ENCODE results near the gene SIDT2.

DNA sequence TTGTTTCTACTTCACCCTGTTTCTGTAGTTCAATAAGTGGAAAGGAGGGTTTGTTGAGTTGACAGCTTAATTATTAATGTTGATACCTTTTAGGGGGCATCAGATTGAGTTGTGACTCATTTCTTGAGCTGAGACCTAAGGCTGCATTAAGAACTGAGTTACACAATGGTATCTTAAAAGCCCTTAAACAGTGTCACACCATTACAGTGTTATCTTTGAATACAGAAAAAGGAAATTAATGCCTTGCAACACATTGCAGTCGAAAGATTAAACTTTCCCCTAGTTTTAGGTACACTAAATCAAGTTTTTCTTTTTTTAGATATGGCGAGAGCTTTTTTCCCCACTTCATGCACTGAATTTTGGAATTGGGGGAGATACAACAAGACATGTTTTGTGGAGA, 17.7 kb upstream of the SIDT2 start:
- no peak for TF ChIP-seq POLR2A (IDR thresholded peaks at IDR 0.05; ENCODE audit: low read depth, low read length)
- TF ChIP-seq, protein P1, sequence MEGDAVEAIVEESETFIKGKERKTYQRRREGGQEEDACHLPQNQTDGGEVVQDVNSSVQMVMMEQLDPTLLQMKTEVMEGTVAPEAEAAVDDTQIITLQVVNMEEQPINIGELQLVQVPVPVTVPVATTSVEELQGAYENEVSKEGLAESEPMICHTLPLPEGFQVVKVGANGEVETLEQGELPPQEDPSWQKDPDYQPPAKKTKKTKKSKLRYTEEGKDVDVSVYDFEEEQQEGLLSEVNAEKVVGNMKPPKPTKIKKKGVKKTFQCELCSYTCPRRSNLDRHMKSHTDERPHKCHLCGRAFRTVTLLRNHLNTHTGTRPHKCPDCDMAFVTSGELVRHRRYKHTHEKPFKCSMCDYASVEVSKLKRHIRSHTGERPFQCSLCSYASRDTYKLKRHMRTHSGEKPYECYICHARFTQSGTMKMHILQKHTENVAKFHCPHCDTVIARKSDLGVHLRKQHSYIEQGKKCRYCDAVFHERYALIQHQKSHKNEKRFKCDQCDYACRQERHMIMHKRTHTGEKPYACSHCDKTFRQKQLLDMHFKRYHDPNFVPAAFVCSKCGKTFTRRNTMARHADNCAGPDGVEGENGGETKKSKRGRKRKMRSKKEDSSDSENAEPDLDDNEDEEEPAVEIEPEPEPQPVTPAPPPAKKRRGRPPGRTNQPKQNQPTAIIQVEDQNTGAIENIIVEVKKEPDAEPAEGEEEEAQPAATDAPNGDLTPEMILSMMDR (conservative IDR thresholded peaks at IDR 0.05; ENCODE audit: low read depth, low read length) = no peak
- no peak for TF ChIP-seq SMC3 (IDR thresholded peaks at IDR 0.05; ENCODE audit: low read depth, low read length)
- no peak for TF ChIP-seq MAZ (IDR thresholded peaks at IDR 0.05; ENCODE audit: borderline replicate concordance, low read depth, low read length)
- TF ChIP-seq NFE2L2 (IDR thresholded peaks at IDR 0.05; ENCODE audit: low read depth, low read length) = no peak
- TF ChIP-seq MXI1 (IDR thresholded peaks at IDR 0.05; ENCODE audit: borderline replicate concordance, low read depth, low read length) = no peak
- no peak for TF ChIP-seq RCOR1 (IDR thresholded peaks at IDR 0.05; ENCODE audit: insufficient replicate concordance, low read length)
- TF ChIP-seq, protein P2, sequence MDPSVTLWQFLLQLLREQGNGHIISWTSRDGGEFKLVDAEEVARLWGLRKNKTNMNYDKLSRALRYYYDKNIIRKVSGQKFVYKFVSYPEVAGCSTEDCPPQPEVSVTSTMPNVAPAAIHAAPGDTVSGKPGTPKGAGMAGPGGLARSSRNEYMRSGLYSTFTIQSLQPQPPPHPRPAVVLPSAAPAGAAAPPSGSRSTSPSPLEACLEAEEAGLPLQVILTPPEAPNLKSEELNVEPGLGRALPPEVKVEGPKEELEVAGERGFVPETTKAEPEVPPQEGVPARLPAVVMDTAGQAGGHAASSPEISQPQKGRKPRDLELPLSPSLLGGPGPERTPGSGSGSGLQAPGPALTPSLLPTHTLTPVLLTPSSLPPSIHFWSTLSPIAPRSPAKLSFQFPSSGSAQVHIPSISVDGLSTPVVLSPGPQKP (IDR thresholded peaks at IDR 0.05; ENCODE audit: borderline replicate concordance, low read depth, low read length) = no peak
- TF ChIP-seq RFX5 (IDR thresholded peaks at IDR 0.05; ENCODE audit: low read depth, low read length) = no peak
- no peak for TF ChIP-seq RAD21 (IDR thresholded peaks at IDR 0.05; ENCODE audit: low read length)
- no peak for TF ChIP-seq FOS (IDR thresholded peaks at IDR 0.05; ENCODE audit: low read depth, low read length)
- no peak for TF ChIP-seq CHD1 (IDR thresholded peaks at IDR 0.05; ENCODE audit: low read depth, low read length)
- TF ChIP-seq BHLHE40 (IDR thresholded peaks at IDR 0.05; ENCODE audit: low read depth, low read length) = no peak
- TF ChIP-seq, protein P3, sequence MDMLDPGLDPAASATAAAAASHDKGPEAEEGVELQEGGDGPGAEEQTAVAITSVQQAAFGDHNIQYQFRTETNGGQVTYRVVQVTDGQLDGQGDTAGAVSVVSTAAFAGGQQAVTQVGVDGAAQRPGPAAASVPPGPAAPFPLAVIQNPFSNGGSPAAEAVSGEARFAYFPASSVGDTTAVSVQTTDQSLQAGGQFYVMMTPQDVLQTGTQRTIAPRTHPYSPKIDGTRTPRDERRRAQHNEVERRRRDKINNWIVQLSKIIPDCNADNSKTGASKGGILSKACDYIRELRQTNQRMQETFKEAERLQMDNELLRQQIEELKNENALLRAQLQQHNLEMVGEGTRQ (IDR thresholded peaks at IDR 0.05; ENCODE audit: low read depth, low read length) = no peak
